ENCODE data around the gene TGFA.

TGFA gene

GRCh38 chr2:70479816-70480215 is 73.8 kb downstream of the TGFA start:
- no peak for TF ChIP-seq USF1 (IDR thresholded peaks at IDR 0.05)
- peak; percentile 24; the same call in 1 of the 2 replicates for TF ChIP-seq CEBPB (IDR thresholded peaks at IDR 0.05)
- no peak for TF ChIP-seq ZBTB7A (IDR thresholded peaks at IDR 0.05; ENCODE audit: low read depth)
- no peak for TF ChIP-seq NFIC (IDR thresholded peaks at IDR 0.05)

GRCh38 chr2:70477441-70477844 is 76.2 kb downstream of the TGFA start:
- TF ChIP-seq CREB1 (IDR thresholded peaks at IDR 0.05; ENCODE audit: low read depth) (no peak), YY1 (IDR thresholded peaks at IDR 0.05; ENCODE audit: low read depth) (no peak), TAF1 (IDR thresholded peaks at IDR 0.05; ENCODE audit: low read depth) (no peak), CEBPB (IDR thresholded peaks at IDR 0.05) (no peak), RAD21 (IDR thresholded peaks at IDR 0.05; ENCODE audit: low read depth) (no peak), EGR1 (IDR thresholded peaks at IDR 0.05) (no peak), EP300 (IDR thresholded peaks at IDR 0.05; ENCODE audit: borderline replicate concordance) (no peak), USF1 (IDR thresholded peaks at IDR 0.05) (peak; percentile 93)

GRCh38 chr2:70475266-70475665 is 78.4 kb downstream of the TGFA start:
- TF ChIP-seq TCF12 (IDR thresholded peaks at IDR 0.05; ENCODE audit: low read depth) (no peak), FOXM1 (IDR thresholded peaks at IDR 0.05; ENCODE audit: borderline replicate concordance, low read depth) (no peak), USF1 (IDR thresholded peaks at IDR 0.05) (no peak), REST (IDR thresholded peaks at IDR 0.05; ENCODE audit: low read depth) (no peak), YY1 (IDR thresholded peaks at IDR 0.05; ENCODE audit: low read depth) (no peak)

GRCh38 chr2:70474256-70474848 is 79.3 kb downstream of the TGFA start:
- TF ChIP-seq MAX (IDR thresholded peaks at IDR 0.05) (no peak), EGR1 (IDR thresholded peaks at IDR 0.05) (no peak), RAD21 (IDR thresholded peaks at IDR 0.05; ENCODE audit: low read depth) (no peak), TAF1 (IDR thresholded peaks at IDR 0.05; ENCODE audit: low read depth) (no peak), NFIC (IDR thresholded peaks at IDR 0.05) (no peak), TCF12 (IDR thresholded peaks at IDR 0.05; ENCODE audit: low read depth) (no peak), EP300 (IDR thresholded peaks at IDR 0.05; ENCODE audit: borderline replicate concordance) (no peak), USF1 (IDR thresholded peaks at IDR 0.05) (no peak), YY1 (IDR thresholded peaks at IDR 0.05; ENCODE audit: low read depth) (no peak), ZBTB7A (IDR thresholded peaks at IDR 0.05; ENCODE audit: low read depth) (no peak), CEBPB (IDR thresholded peaks at IDR 0.05) (no peak), CREB1 (IDR thresholded peaks at IDR 0.05; ENCODE audit: low read depth) (no peak)

- TF ChIP-seq EGR1 (IDR thresholded peaks at IDR 0.05) (no peak), RAD21 (IDR thresholded peaks at IDR 0.05; ENCODE audit: low read depth) (no peak), MAX (IDR thresholded peaks at IDR 0.05) (no peak), YY1 (IDR thresholded peaks at IDR 0.05; ENCODE audit: low read depth) (no peak), FOXM1 (IDR thresholded peaks at IDR 0.05; ENCODE audit: borderline replicate concordance, low read depth) (no peak)
Observed at GRCh38 chr2:70473101-70473722, 80.4 kb downstream of the TGFA start.

- TF ChIP-seq RAD21 (IDR thresholded peaks at IDR 0.05; ENCODE audit: low read depth) (no peak), CEBPB (IDR thresholded peaks at IDR 0.05) (0 out of 2 replicates have a peak, but pooled peaks have one; percentile 8)
Observed at GRCh38 chr2:70472221-70472890, 81.3 kb downstream of the TGFA start.

- TF ChIP-seq MAX (IDR thresholded peaks at IDR 0.05) (no peak), RAD21 (IDR thresholded peaks at IDR 0.05; ENCODE audit: low read depth) (no peak), CEBPB (IDR thresholded peaks at IDR 0.05) (no peak), TCF12 (IDR thresholded peaks at IDR 0.05; ENCODE audit: low read depth) (no peak), REST (IDR thresholded peaks at IDR 0.05; ENCODE audit: low read depth) (no peak), NFIC (IDR thresholded peaks at IDR 0.05) (no peak), USF1 (IDR thresholded peaks at IDR 0.05) (no peak), YY1 (IDR thresholded peaks at IDR 0.05; ENCODE audit: low read depth) (no peak)
Observed at GRCh38 chr2:70471129-70471528, 82.5 kb downstream of the TGFA start.
